ENCODE measurements around the gene PAQR4. TPM values are rescaled to one million over a fixed set of nuclear protein-coding genes. Genes with fewer than 3 reads are reported as not detected.

The PAQR4 gene
- total and polyA plus RNA-seq, 10 of the 15 experiments (the other 5 are each of a cell fraction or from before 2014, with no cell fraction given): 0.39 to 31.8 (median 13.5) TPM

DNA sequence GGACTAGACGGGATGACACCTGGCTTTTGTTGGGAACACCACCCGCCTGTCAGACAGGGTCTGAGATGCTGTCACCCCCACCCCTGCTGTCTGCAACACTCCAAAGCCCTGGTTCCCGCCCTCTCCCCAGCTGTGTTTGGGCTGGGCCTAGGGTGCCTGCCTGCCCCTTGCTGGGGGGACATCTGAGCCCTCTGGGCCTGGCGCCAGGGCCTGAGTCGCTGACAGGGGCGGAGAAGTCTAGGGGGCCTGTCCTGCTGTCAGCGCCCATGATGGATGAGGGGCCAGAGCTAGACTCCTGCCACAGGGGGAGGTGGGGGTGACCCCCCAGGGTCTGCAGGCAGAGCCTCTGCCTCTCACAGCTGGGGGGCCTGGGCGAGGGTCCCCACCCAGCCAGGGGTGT is 18.7 kb downstream of the PAQR4 start:
- RAD21 ChIA-PET (ENCODE audit: unreplicated experiment): no interaction called here
- no peak for TF ChIP-seq ASH2L (IDR thresholded peaks at IDR 0.05; ENCODE audit: borderline replicate concordance, low read depth)
- no peak for TF ChIP-seq FOXK2 (IDR thresholded peaks at IDR 0.05)
- TF ChIP-seq NFYB (IDR thresholded peaks at IDR 0.05; ENCODE audit: insufficient read depth, low read depth, low read length): no peak
- TF ChIP-seq, protein P1, sequence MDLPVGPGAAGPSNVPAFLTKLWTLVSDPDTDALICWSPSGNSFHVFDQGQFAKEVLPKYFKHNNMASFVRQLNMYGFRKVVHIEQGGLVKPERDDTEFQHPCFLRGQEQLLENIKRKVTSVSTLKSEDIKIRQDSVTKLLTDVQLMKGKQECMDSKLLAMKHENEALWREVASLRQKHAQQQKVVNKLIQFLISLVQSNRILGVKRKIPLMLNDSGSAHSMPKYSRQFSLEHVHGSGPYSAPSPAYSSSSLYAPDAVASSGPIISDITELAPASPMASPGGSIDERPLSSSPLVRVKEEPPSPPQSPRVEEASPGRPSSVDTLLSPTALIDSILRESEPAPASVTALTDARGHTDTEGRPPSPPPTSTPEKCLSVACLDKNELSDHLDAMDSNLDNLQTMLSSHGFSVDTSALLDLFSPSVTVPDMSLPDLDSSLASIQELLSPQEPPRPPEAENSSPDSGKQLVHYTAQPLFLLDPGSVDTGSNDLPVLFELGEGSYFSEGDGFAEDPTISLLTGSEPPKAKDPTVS (IDR thresholded peaks at IDR 0.05; ENCODE audit: low read depth, low read length): no peak
- Histone ChIP-seq H3K9me3 (replicated peaks; ENCODE audit: control insufficient read depth, insufficient read depth, low read length) (no peaks in the 10 kb centered on the region), H3K4me3 (no peak overlapping the region), H4K20me1 (ENCODE audit: control insufficient read depth, insufficient read depth) (no peaks in the 10 kb centered on the region), H2AFZ (ENCODE audit: control insufficient read depth, low read depth, low read length) (no peak overlapping the region), H3K27me3 (replicated peaks in 1 of 2; ENCODE audit: control insufficient read depth in 2 of 2, insufficient read depth in 2 of 2, low read length in 1 of 2) (peaks cover 2 to 4% of the 10 kb centered on the region in 2 experiments; a peak in 2 of 4 replicates), H3K36me3 (ENCODE audit: control insufficient read depth in 2 of 2, insufficient read depth in 2 of 2, low read length in 1 of 2) (no peaks in the 10 kb centered on the region), H3K79me2 (ENCODE audit: control insufficient read depth, insufficient read depth, low read length) (no peaks in the 10 kb centered on the region), H3K27ac (ENCODE audit: control insufficient read depth, insufficient read depth) (no peak overlapping the region), H3K9ac (ENCODE audit: control insufficient read depth, insufficient read depth, low read length) (no peak overlapping the region), H3K4me2 (ENCODE audit: control insufficient read depth, insufficient read depth) (no peak overlapping the region), H3K4me1 (ENCODE audit: control insufficient read depth, insufficient read depth, low read length) (no peaks in the 10 kb centered on the region)
- POLR2A ChIA-PET: no interaction called here
- CTCF ChIA-PET: no interaction called here
- FAIRE-seq: no peak
- 50% methylated on average over 8 of the region's 8 CpGs for WGBS (ENCODE audit: insufficient coverage, insufficient replicate concordance, low lambda C conversion rate, missing lambda C conversion rate)
- intact Hi-C loops (cut with micrococcal nuclease; ENCODE audit: unreplicated experiment): no loop called here
- SMC1A ChIA-PET (ENCODE audit: uncharacterized antibody, unreplicated experiment): no interaction called here
- in situ Hi-C loops (cut with MboI): no loop called here
- no peak for DNase-seq (ENCODE audit: low read depth, low spot score)
- ATAC-seq: no peak
- no TSS peak for BruUV-seq (replicated peaks)

DNA sequence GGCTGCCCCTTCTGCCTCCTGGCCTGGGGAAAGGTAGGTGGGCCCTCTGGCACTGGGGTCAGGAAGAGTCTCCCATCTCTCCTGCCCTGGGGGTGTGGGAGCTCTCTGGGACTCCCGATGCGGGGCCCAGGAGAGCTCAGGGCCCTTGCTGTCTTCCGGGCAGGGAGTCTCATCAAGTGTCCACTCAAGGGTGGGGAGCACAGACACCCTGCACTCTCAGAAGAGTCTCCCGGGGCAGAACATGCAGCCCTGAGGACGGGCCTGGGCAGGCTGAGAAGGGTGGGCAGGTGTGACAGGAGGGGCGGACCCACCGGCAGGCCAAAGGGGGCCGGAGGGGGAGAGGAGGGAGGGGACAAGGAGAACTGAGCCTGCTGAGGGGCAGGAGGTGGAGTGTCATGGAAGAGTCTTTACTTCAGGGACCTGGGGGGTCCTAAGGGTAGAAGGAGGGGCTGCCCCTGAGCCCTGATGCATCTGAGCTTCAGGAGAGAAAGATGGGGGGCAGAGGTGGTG is 19.5 kb downstream of the PAQR4 start:
- FAIRE-seq (no peak), ATAC-seq (no peak), DNase-seq (ENCODE audit: low read depth, low spot score) (no peak)
- Histone ChIP-seq H3K4me1 (ENCODE audit: control insufficient read depth, insufficient read depth, low read length) (no peaks in the 10 kb centered on the region), H3K27me3 (replicated peaks in 1 of 2; ENCODE audit: control insufficient read depth in 2 of 2, insufficient read depth in 2 of 2, low read length in 1 of 2) (peaks cover 2 to 4% of the 10 kb centered on the region in 2 experiments; a peak in 2 of 4 replicates), H4K20me1 (ENCODE audit: control insufficient read depth, insufficient read depth) (no peaks in the 10 kb centered on the region), H3K27ac (ENCODE audit: control insufficient read depth, insufficient read depth) (no peak overlapping the region), H3K79me2 (ENCODE audit: control insufficient read depth, insufficient read depth, low read length) (no peaks in the 10 kb centered on the region), H3K4me3 (no peak overlapping the region), H3K9ac (ENCODE audit: control insufficient read depth, insufficient read depth, low read length) (no peak overlapping the region), H3K36me3 (ENCODE audit: control insufficient read depth in 2 of 2, insufficient read depth in 2 of 2, low read length in 1 of 2) (no peaks in the 10 kb centered on the region), H2AFZ (ENCODE audit: control insufficient read depth, low read depth, low read length) (no peak overlapping the region), H3K9me3 (replicated peaks; ENCODE audit: control insufficient read depth, insufficient read depth, low read length) (no peaks in the 10 kb centered on the region), H3K4me2 (ENCODE audit: control insufficient read depth, insufficient read depth) (no peak overlapping the region)
- intact Hi-C loops (cut with micrococcal nuclease; ENCODE audit: unreplicated experiment): no loop called here
- BruUV-seq (replicated peaks): no TSS peak
- WGBS (ENCODE audit: insufficient coverage, insufficient replicate concordance, low lambda C conversion rate, missing lambda C conversion rate): 27% methylated on average over 5 of the region's 8 CpGs
- ChIA-PET CTCF (no interaction called here), RAD21 (ENCODE audit: unreplicated experiment) (no interaction called here), POLR2A (interaction anchor here (1.5 kb wide), 1 partner anchor 39 kb away, joined by 4 read pairs; no protein-coding TSS in a partner anchor), SMC1A (ENCODE audit: uncharacterized antibody, unreplicated experiment) (interaction anchor here (0.9 kb wide), 1 partner anchor 109 kb away, joined by 3 read pairs; no protein-coding TSS in a partner anchor)
- in situ Hi-C loops (cut with MboI): no loop called here
- no peak for TF ChIP-seq ZNF217 (IDR thresholded peaks at IDR 0.05)
- no peak for TF ChIP-seq CREM (IDR thresholded peaks at IDR 0.05; ENCODE audit: low read depth)
- TF ChIP-seq CBX3 (IDR thresholded peaks at IDR 0.05; ENCODE audit: borderline replicate concordance, low read depth): no peak
- no peak for TF ChIP-seq BHLHE40 (IDR thresholded peaks at IDR 0.05; ENCODE audit: borderline replicate concordance in 1 of 2, low read depth in 2 of 2, low read length in 1 of 2)
- no peak for TF ChIP-seq CEBPB (IDR thresholded peaks at IDR 0.05; ENCODE audit: borderline replicate concordance in 1 of 2, low read depth in 2 of 2, low read length in 2 of 2)
- TF ChIP-seq SIN3A (IDR thresholded peaks at IDR 0.05; ENCODE audit: low read depth, low read length): no peak
- no peak for TF ChIP-seq SMAD5 (IDR thresholded peaks at IDR 0.05; ENCODE audit: low read depth)
- TF ChIP-seq, protein P2, sequence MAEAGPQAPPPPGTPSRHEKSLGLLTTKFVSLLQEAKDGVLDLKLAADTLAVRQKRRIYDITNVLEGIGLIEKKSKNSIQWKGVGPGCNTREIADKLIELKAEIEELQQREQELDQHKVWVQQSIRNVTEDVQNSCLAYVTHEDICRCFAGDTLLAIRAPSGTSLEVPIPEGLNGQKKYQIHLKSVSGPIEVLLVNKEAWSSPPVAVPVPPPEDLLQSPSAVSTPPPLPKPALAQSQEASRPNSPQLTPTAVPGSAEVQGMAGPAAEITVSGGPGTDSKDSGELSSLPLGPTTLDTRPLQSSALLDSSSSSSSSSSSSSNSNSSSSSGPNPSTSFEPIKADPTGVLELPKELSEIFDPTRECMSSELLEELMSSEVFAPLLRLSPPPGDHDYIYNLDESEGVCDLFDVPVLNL (IDR thresholded peaks at IDR 0.05; ENCODE audit: low read depth, low read length): no peak
